Measurements from ENCODE around the gene TMEM43.

The TMEM43 gene

GRCh38 chr3:14181253-14181652 lies 56.4 kb downstream of the TMEM43 start:
- DNase-seq, result no peak

DNA sequence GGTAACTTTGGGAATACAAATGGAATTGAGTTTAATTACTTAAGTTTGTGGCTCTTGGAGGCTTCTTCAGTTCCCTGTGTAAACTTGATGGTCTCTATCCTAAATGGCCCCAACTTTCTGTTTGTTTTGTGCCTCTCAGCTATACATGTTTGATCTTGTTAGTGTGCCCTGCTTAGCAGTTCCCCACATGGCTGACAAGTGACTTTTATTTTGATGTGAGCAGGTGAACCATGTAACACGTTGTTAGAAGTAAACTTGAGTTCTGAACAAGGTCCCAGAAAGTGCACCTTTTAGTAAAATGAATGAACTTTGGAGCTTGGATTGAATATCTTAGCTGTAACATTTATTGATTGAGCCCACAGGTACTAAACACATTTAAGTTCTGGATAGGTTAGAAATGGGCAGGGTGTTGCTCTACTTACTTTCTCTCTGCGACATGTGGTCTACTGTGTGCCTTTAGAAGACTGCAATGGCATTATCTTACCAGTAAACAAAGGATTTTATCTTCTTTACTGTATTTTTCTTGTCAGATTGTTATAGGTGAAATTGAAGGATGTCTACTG lies 58.2 kb downstream of the TMEM43 start:
- no peak for DNase-seq

DNA sequence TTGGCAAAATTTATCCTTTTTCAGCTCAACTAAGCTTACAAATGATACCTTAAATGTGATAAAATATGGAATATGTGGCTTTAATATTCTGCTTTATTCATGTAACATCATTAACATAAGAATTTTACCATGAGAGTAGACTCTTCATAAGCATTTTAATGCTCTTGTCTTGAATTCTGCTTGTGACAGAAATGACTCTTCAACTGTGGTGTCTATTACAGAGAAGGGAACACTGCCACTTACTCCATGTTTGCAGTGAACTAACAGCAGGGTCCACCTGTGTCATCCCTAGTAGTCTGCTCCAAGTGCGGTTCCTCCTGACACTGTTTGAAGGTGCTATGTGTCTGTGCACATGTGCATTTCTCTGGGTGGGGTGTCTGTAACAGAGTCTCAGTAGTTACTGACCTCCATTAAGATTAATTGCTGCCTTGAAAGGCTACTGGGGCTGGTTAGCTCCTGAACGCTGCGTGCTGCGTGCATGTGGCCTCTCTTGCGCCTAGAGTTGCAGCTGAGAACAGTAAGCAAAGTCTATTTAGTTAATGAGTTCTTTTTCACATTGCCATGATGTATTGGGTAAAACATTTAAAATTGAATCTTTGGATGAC lies 62.1 kb downstream of the TMEM43 start:
- DNase-seq, result no peak

DNA sequence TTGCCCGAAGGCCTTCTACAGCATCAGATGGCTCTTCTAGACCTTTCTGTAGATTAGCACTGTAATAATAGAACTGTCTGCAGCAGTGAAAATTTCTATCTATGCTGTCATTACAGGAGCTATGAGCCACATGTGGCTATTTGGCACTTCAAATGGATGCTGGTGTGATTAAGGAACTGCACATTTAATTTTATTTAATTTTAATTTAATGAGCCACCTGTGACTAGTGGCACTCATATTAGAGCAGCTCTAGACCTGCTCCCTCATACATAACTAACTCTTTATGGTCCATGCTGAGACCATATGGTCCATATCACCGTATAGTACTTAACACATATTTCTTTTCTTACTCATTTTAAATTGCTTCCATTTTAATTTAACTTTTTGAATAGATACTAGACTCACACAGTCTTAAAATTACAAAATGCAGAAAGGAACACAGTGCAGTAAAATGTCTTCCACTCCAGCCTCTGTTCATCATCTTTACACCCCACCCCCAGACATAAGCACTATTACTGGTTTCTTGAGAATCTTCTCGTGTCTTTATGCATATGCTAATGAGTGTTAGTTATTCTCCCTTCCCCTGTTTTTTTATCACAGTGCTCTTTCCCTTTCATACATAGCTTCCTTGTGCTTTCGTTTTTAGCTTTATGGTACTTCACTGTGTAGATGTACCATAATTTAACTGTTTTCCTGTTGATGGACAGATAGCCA lies 63.3 kb downstream of the TMEM43 start:
- no peak for DNase-seq
